Sigmoid colon (tissue), 4 donors: ENCODE measurements around the gene RGR.

Source experiments
- POLR2A ChIP-seq, 2 donors: fragments of 450-650 bp; IDR thresholded peaks; one replicate each; pipeline ENCODE4 v1.6.1; 2016; ENCODE audit warnings: antibody characterized with exemption in 2 of 2, mild to moderate bottlenecking in 2 of 2, moderate library complexity in 2 of 2
- POLR2AphosphoS5 ChIP-seq, 4 donors: sonication (generic); formaldehyde crosslinking; IDR thresholded peaks; one replicate each; pipeline ENCODE4 v1.6.1; 2017; ENCODE audit warnings: antibody characterized with exemption in 4 of 4
- TF ChIP-seq, protein P1 (sequence below), 4 experiments: fragments of 450-650 bp in 3 of 4; fragments of 200-600 bp in 1 of 4; IDR thresholded peaks; one replicate each; pipeline ENCODE4 v1.5.1; 2016 to 2019; ENCODE audit warnings: antibody characterized with exemption in 4 of 4, mild to moderate bottlenecking in 3 of 4, moderate library complexity in 2 of 4

GRCh38 chr10:84263716-84264115 lies 18.9 kb downstream of the RGR start:
- TF ChIP-seq, protein P1, sequence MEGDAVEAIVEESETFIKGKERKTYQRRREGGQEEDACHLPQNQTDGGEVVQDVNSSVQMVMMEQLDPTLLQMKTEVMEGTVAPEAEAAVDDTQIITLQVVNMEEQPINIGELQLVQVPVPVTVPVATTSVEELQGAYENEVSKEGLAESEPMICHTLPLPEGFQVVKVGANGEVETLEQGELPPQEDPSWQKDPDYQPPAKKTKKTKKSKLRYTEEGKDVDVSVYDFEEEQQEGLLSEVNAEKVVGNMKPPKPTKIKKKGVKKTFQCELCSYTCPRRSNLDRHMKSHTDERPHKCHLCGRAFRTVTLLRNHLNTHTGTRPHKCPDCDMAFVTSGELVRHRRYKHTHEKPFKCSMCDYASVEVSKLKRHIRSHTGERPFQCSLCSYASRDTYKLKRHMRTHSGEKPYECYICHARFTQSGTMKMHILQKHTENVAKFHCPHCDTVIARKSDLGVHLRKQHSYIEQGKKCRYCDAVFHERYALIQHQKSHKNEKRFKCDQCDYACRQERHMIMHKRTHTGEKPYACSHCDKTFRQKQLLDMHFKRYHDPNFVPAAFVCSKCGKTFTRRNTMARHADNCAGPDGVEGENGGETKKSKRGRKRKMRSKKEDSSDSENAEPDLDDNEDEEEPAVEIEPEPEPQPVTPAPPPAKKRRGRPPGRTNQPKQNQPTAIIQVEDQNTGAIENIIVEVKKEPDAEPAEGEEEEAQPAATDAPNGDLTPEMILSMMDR (IDR thresholded peaks at IDR 0.05) = no peak
- TF ChIP-seq POLR2A (IDR thresholded peaks at IDR 0.05) (no peak), POLR2AphosphoS5 (IDR thresholded peaks at IDR 0.05) (no peak)
